Transverse colon (tissue), 3 donors: Measurements from ENCODE around the gene KCTD15.

Experiments
- CTCF ChIP-seq, 5 experiments: fragments of 200-600 bp in 3 of 5; fragments of 450-650 bp in 2 of 5; sonication (generic) in 3 of 5; IDR thresholded peaks; 1 replicate in 2 of 5; 2 replicates in 3 of 5; pipeline ENCODE4 v1.5.1; 2016 to 2017; ENCODE audit warnings: antibody characterized with exemption in 5 of 5, inconsistent platforms in 3 of 5, mild to moderate bottlenecking in 2 of 5, moderate library complexity in 1 of 5
- EP300 ChIP-seq: sonication (generic); formaldehyde crosslinking; IDR thresholded peaks from one replicate; pipeline ENCODE4 v1.6.1; 2017; ENCODE audit warnings: antibody characterized with exemption, low read depth
- POLR2A ChIP-seq: fragments of 450-650 bp; IDR thresholded peaks from one replicate; pipeline ENCODE4 v1.6.1; 2016; ENCODE audit warnings: antibody characterized with exemption, mild to moderate bottlenecking, moderate library complexity

GRCh38 chr19:33801411-33801810 is 4.7 kb downstream of the KCTD15 start:
- TF ChIP-seq CTCF (IDR thresholded peaks at IDR 0.05) = no peak
- no peak for TF ChIP-seq POLR2A
- no peak for TF ChIP-seq EP300
